GM12878 (cell line): ENCODE results near the gene SMIM17.

Experiments used
- CEBPB ChIP-seq, 2 experiments: fragments of 150-350 bp in 1 of 2; IDR thresholded peaks; 2 replicates each; pipeline ENCODE4 v1.6.1; 2012 to 2014; ENCODE audit warnings: low read depth in 2 of 2, low read length in 2 of 2, borderline replicate concordance in 1 of 2, inconsistent platforms in 1 of 2
- CREB1 ChIP-seq: IDR thresholded peaks from 2 replicates; pipeline ENCODE4 v1.6.1; 2012; ENCODE audit warnings: low read depth, mild to moderate bottlenecking, inconsistent platforms
- CTCF ChIP-seq, 3 experiments: IDR thresholded peaks in 2 of 3; conservative IDR thresholded peaks in 1 of 3; 2 replicates each; pipeline ENCODE4 v1.5.1; 2011; ENCODE audit warnings: low read depth in 3 of 3, low read length in 3 of 3, mild to moderate bottlenecking in 3 of 3, control low read depth in 2 of 3, moderate library complexity in 2 of 3, inconsistent platforms in 1 of 3, mixed read lengths in 1 of 3; ENCODE audit not compliant: control insufficient read depth in 2 of 3, insufficient read depth in 1 of 3; ENCODE audit errors: extremely low read depth in 1 of 3
- EGR1 ChIP-seq, 2 experiments: IDR thresholded peaks; 1 replicate in 1 of 2; 2 replicates in 1 of 2; pipeline ENCODE4 v1.6.1; 2011 to 2012; ENCODE audit warnings: low read depth in 2 of 2, low read length in 2 of 2, borderline replicate concordance in 1 of 2, mild to moderate bottlenecking in 1 of 2, moderate library complexity in 1 of 2
- MTA3 ChIP-seq: IDR thresholded peaks from 2 replicates; pipeline ENCODE4 v1.6.1; 2012; ENCODE audit warnings: low read length, inconsistent platforms, borderline replicate concordance
- POLR2A ChIP-seq: IDR thresholded peaks from 2 replicates; pipeline ENCODE4 v1.6.1; 2011; ENCODE audit warnings: low read depth, mild to moderate bottlenecking, low read length
- POLR2AphosphoS5 ChIP-seq: IDR thresholded peaks from 2 replicates; pipeline ENCODE4 v1.6.1; 2011; ENCODE audit warnings: mild to moderate bottlenecking, low read length, inconsistent platforms
- RAD21 ChIP-seq: IDR thresholded peaks from 2 replicates; pipeline ENCODE4 v1.6.1; 2011; ENCODE audit warnings: mild to moderate bottlenecking, low read depth, low read length, moderate library complexity; ENCODE audit not compliant: insufficient read depth
- SMC3 ChIP-seq: IDR thresholded peaks from 2 replicates; pipeline ENCODE4 v1.6.1; 2011; ENCODE audit warnings: low read length, improper control_type of control experiment, borderline replicate concordance

GRCh38 chr19:56654151-56654550 lies 11.2 kb downstream of the SMIM17 start:
- TF ChIP-seq CEBPB (IDR thresholded peaks at IDR 0.05; ENCODE audit: borderline replicate concordance in 1 of 2, low read depth in 2 of 2, low read length in 2 of 2) (no peak), POLR2AphosphoS5 (no peak), EGR1 (IDR thresholded peaks at IDR 0.05; ENCODE audit: borderline replicate concordance in 1 of 2, low read depth in 2 of 2, low read length in 2 of 2) (no peak), MTA3 (no peak), SMC3 (no peak), CREB1 (no peak), POLR2A (no peak), RAD21 (no peak), CTCF (IDR thresholded peaks at IDR 0.05 in 2 of 3, conservative IDR thresholded peaks at IDR 0.05 in 1 of 3; ENCODE audit: control insufficient read depth in 2 of 3, extremely low read depth in 1 of 3, insufficient read depth in 1 of 3, low read depth in 3 of 3, low read length in 3 of 3) (no peak)
